GM19438 (cell line): Measurements from ENCODE around the gene MKLN1.

ENCODE experiments used
- ATAC-seq: cut with Tn5 transposase; IDR thresholded peaks from one replicate; pipeline ENCODE4 v1.9.1; 2021; ENCODE audit warnings: low read depth; ENCODE audit not compliant: unreplicated experiment

Gene MKLN1

DNA sequence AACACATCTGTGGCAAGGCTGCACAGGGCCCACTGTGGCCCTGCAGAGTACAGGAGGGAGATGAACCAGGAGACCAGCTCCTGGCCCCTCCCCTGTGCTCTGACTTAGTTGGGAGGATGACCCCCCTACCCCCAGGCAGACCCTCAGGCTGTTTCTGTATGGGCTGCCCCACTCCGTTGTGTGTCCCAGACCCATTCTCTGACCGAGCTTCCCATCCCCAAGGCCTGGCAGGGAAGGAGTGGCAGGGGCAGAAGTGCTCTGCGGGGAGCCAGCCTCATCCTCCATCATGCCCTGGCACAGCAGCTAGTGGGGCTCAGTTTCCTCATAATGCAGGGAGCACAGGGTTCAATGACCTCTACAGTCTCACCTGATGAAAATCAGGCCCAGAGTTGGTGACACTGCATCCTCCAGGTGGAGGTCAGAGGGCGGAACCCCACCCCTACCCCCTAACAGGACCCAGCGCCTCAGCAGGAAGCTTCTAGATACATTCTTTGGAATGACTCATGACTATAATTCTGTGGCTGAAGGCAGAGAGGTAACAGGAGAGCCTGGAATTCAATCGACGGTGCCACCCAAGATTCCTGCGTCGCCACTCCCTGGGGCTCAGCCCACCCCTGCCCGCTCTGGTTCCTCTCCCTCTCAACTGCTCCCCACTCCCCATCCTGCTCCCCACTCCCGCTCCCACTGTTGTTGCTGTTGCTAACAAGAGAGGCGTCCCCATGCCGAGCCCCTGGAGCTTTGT lies 210.6 kb downstream of the MKLN1 start:
- ATAC-seq = no peak

DNA sequence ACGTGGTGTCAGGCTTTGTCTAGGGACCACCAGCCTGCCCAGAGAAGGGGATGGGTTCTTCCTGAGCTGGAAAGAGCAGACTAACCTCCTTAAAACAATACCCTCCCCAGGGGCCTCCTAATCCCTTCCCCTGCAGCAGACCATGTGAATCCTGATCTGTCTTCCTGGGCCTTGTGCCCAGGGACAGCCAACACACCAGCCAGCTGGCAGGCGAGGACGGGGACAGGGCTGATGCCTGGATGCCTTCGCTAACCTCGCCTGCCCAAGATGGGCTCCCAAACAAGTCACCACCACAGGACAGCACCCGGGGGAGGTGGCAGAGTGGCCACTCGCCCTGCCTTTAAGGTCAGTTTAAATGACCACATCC lies 211.1 kb downstream of the MKLN1 start:
- ATAC-seq = no peak

DNA sequence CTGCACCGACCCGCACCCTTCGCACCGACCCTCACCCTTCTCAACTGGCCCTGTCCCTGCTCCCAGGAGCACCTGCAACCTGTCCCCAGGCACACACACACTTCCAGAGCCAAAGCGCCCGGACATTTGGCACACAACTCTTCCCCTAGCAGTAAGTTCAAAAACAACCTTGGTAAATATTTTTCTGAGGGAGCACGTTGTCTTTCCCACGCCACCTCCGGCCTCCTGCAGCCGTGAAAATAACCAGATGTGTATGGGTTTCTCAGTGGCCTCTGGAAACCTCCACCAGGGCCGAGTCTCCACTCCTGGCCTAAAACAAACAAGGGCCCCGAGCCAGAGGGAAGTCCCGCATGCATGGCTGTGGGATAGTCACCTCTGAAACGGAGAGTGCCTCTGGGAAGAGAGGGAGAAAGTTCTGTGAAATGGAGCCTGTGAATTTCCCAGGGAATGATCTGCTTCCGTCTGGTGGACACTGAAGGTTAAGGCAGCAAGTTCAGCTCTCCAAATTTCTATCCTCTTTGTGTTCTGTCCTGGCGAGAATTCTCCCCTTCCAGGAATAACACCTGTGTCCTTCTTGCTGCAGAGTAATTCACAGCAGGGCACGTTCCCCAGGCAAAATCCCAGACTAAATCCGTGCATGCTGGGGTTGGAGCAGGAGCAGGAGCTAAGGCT lies 213.0 kb downstream of the MKLN1 start:
- no peak for ATAC-seq

DNA sequence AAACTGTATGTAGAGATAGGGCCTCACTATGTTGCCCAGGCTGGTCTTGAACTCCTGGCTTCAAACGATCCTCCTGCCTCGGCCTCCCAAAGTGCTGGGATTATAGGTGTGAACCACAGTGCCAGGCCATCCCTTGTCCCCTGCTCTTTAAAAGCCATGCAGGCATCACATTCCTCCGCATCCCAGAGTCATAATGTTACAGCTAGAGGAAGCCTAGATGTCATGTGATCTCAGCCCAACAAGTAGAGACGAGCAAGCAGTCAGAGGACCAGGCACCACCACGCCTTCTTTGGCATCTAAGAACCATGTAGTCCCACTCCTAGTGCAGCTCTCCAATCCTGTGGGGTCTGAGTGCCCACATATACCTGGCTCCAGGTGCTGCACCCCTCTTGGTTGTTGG lies 215.6 kb downstream of the MKLN1 start:
- no peak for ATAC-seq

DNA sequence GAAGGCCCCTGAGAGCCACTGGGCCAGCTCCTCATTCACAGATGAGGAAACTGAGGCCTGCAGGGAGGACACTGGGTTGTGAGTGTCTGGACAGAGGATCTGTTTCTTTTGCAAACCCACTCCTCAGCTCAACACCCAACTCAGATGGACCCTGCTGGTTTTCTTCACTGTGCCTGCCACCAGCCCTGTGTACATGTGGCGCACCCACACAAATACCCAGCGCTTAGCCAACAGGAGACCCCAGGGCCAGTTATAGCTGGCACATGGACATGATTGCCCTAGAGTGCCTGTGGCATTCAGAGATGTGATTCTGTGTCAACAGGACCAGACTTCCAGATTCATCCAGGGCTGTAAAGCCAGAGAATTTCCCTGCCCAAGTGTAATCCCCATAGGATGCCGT lies 216.3 kb downstream of the MKLN1 start:
- ATAC-seq = no peak

DNA sequence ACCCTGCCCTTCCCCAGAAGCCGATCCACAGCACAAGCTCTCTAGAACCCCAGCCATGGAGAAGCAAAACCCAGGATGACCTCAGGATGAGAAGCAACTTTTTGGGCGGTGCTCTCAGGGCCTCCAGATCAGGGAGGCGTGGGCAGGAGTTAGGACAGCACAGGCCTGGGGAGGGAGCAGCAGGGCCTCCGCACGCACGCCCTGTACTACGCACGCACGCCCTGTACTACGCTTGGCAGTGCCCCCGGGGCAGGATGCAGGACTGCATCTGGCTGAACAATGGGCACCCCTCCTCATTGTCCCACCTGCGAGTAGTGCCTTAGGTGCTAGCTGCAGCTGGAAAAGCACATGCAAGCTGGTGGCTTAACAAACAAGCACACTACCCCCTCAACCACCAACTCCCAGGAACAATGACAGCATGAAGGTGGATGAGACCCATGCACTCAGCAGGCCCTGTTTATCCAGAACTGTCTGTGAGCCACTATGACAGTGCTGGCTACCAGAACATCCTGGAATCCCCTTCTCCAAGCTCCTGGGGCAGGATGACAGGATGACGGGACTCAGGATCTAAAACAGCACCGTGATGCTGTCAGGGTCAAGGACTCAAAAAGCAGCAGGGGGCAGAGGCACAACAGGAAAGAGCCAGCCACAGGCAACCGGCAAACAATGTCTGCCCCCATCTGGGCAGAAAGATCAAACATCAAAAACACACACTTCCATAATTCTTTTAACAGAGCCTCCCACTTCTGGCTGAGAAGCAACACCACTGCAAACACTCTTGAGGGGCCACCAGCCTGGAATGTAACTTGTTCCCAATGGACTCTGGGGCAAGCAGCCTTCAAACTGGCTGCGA lies 217.0 kb downstream of the MKLN1 start:
- ATAC-seq = no peak

DNA sequence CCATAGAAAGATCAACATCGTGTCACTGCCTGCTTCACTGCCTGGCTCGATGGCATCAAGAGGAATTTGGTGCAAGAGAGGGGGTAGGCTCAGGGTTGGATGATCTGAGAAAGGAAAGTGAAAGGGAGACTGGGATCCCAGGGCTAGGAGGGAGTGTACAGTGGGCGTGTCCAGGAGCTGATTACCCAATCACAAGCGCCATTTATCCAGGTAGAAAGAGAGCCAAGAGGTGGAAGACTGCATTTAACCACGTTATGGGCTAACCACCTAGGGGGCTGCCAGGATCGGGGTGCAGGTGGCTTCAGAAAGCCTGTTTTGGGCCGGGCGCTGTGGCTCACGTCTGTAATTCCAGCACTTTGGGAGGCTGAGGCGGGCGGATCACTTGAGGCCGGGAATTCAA lies 218.4 kb downstream of the MKLN1 start:
- ATAC-seq = no peak
